Fibroblast of villous mesenchyme (primary cell): ENCODE data around the gene PAX4. TPM values are rescaled to one million over a fixed set of nuclear protein-coding genes. Genes with fewer than 3 reads are reported as not detected.
A peak's percentile ranks its signal among the peaks of the same experiment; 100 is the strongest.

Experiments used
- DNase-seq: peaks from one replicate; pipeline ENCODE4 v3.0.0-alpha.2; 2010; ENCODE audit warnings: low read depth
- H3K4me3 ChIP-seq: 2 replicates; pipeline ENCODE4 v1.5.1; 2011; ENCODE audit warnings: low read depth, mild to moderate bottlenecking, low read length
- total RNA-seq: library from RNA; depleted of rRNA; stranded (reverse); fragments of >200 nt; gene quantifications from 2 replicates; pipeline ENCODE4 v1.2.3, GENCODE V29; 2012
- TF ChIP-seq, protein P1 (sequence below): IDR thresholded peaks from 2 replicates; pipeline ENCODE4 v1.5.1; 2012; ENCODE audit warnings: low read depth, mild to moderate bottlenecking, low read length; ENCODE audit not compliant: insufficient read depth

Gene PAX4
- total RNA-seq, 1 donor: not detected

- TF ChIP-seq, protein P1, sequence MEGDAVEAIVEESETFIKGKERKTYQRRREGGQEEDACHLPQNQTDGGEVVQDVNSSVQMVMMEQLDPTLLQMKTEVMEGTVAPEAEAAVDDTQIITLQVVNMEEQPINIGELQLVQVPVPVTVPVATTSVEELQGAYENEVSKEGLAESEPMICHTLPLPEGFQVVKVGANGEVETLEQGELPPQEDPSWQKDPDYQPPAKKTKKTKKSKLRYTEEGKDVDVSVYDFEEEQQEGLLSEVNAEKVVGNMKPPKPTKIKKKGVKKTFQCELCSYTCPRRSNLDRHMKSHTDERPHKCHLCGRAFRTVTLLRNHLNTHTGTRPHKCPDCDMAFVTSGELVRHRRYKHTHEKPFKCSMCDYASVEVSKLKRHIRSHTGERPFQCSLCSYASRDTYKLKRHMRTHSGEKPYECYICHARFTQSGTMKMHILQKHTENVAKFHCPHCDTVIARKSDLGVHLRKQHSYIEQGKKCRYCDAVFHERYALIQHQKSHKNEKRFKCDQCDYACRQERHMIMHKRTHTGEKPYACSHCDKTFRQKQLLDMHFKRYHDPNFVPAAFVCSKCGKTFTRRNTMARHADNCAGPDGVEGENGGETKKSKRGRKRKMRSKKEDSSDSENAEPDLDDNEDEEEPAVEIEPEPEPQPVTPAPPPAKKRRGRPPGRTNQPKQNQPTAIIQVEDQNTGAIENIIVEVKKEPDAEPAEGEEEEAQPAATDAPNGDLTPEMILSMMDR: no peak
- peak; percentile 83 for DNase-seq
- H3K4me3 ChIP-seq: peak within 1 kb of the TSS; percentile 93
Measured at GRCh38 chr7:127588019-127588696, 29.8 kb downstream of the PAX4 start, which contains the start of gene ARF5. Gene ARF5, plus strand, starts transcription at chr7:127588411. Its CDS starts 88 bp downstream, at chr7:127588499.

GRCh38 chr7:127587663-127588018 is 30.3 kb downstream of the PAX4 start:
- TF ChIP-seq, protein P1: no peak
- no peak for DNase-seq
- H3K4me3 ChIP-seq: peak overlapping the region; percentile 93

DNA sequence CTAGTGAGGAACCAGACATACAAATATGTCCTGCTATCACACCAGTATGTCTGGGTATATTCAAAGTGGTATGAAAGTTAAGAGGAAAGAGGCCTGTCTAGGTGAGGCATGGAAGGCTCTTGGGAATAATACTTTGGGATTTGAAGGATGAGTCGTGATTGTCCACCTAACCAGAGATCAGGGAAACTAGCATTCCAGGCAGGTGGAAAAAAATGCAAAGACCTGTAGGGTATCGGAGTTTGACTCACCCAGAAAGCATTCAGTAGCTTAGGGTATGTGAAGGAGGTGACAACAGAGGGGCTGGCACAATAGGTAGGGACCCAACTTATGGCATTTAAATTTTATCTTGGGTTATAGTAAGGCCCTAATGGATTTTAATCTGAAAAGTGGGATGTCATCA is 31.6 kb downstream of the PAX4 start:
- DNase-seq: no peak
- TF ChIP-seq, protein P1: no peak
- H3K4me3 ChIP-seq: no peak overlapping the region

DNA sequence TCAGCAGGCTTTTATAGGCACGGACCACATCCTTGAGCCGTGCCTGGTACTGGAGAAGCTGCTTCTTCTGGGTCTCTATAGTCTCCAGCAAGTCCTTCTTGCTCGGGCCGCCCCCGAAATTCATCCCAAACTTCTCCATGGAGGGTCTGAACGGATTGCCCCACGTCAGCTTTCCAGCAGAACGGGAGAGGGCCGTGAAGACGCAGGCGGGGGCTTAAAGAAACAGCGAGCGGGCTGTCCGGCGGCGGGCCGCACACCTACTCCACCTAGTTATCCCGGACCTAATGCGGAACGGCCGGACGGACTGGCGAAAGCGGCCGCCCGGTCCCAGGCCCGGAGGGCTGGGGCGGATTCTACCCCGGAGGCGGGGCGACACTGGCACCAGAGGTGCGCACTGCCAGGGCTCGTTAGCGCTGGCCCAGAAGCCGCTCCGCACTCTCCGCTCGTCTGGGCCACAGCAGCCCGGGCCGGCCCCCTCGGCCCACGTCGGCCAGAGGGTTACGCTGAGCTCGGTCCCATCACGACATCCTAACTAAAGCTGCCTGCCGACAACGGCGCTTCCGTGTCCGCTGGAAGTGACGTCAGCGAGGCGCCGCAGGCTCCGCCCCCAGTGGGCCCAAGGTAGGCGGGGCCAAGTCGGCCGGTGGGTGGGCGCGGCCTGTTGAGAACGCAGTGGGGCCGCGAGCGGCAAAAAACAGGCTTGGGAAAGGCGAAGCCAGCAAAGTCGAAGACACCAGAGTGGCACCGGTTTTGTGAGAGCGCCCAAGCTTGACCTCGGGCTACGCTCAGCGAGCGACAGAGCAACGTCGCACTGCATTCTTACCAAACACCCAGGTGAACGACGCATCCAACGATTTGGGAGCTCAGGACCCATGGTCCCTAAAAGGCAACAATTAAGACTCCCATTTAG is 32.6 kb downstream of the PAX4 start, which contains the start of gene GCC1:
GCC1 (minus strand) TSS at position 553 of the 910 bp plus-strand sequence; CDS start at position 139, 414 bp downstream.
- H3K4me3 ChIP-seq: peak within 1 kb of the TSS; percentile 88
- TF ChIP-seq, protein P1: no peak

DNA sequence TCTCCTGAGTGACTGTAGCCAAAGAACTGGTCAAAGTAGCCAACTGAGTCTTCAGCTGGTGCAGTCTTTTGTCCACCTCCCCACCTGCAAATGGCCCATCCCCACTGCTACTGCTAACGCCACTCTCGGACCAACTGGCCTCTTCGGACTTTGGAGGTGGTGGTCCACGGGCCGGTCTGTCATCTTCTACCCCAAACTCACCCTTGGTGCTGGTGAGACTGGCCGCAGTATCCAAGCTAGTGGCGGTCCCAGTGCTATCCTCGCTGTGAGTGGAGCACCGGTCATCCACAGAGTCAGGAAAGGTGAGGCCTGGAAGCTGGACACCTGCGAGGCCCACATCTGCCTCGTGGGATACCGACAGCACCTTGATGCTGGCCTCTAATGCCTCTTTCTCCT is 33.3 kb downstream of the PAX4 start:
- peak overlapping the region; percentile 88 for H3K4me3 ChIP-seq
- DNase-seq: no peak
- TF ChIP-seq, protein P1: no peak

More for the DNA sequence above, 32.6 kb downstream of the PAX4 start, which contains the start of gene GCC1:
- DNase-seq: peak; percentile 91

DNA sequence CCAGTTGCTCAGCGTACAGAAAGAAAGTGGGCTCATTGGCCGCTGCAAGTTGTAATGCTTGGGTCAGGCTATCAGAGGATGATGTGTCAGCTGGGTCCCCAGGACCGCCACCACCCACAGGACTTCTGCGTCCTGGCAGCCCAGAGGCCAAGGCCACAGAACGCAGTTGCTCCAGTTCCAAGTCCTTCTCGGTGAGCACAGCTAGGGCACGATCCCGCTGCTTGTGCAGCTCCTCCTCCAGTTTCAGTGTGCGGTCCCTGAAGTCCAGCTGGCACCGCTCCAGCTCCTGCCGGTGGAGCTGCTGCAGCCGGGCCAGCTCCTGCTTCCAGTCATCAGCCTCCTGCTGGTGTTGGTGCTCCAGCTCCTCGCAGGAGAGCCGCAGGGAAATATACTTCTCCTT is 35.6 kb downstream of the PAX4 start:
- H3K4me3 ChIP-seq: no peak overlapping the region
- DNase-seq: peak; percentile 36
- TF ChIP-seq, protein P1: no peak
